A673 (cell line): ENCODE data around the gene EXT2.

Experiments
- CTCF ChIP-seq: fragments of 300-800, 200-600 bp; sonication (generic); conservative IDR thresholded peaks from 2 replicates; pipeline ENCODE4 v1.5.1; 2017; ENCODE audit warnings: low read depth, mild to moderate bottlenecking, antibody characterized with exemption, low read length, moderate library complexity, mixed read lengths
- EZH2 ChIP-seq: fragments of 200-600 bp; sonication (generic); IDR thresholded peaks from 2 replicates; pipeline ENCODE4 v1.6.1; 2017; ENCODE audit warnings: borderline replicate concordance, low read depth, mild to moderate bottlenecking, mixed read lengths, antibody characterized with exemption, low read length; ENCODE audit not compliant: poor library complexity, severe bottlenecking

- no peak for TF ChIP-seq EZH2
- no peak for TF ChIP-seq CTCF
These were observed 84.6 kb downstream of the EXT2 start for GRCh38 chr11:44180107-44180506.
